NB4 (cell line): Measurements from ENCODE around the gene C5AR1.
A peak's percentile ranks its signal among the peaks of the same experiment; 100 is the strongest.

ENCODE experiments used
- CTCF ChIP-seq: IDR thresholded peaks from one replicate; pipeline ENCODE4 v1.5.1; 2012; ENCODE audit warnings: low read depth, low read length
- POLR2A ChIP-seq: IDR thresholded peaks from 2 replicates; pipeline ENCODE4 v1.6.1; 2011; ENCODE audit warnings: mild to moderate bottlenecking; ENCODE audit not compliant: insufficient read length; ENCODE audit errors: extremely low read depth

DNA sequence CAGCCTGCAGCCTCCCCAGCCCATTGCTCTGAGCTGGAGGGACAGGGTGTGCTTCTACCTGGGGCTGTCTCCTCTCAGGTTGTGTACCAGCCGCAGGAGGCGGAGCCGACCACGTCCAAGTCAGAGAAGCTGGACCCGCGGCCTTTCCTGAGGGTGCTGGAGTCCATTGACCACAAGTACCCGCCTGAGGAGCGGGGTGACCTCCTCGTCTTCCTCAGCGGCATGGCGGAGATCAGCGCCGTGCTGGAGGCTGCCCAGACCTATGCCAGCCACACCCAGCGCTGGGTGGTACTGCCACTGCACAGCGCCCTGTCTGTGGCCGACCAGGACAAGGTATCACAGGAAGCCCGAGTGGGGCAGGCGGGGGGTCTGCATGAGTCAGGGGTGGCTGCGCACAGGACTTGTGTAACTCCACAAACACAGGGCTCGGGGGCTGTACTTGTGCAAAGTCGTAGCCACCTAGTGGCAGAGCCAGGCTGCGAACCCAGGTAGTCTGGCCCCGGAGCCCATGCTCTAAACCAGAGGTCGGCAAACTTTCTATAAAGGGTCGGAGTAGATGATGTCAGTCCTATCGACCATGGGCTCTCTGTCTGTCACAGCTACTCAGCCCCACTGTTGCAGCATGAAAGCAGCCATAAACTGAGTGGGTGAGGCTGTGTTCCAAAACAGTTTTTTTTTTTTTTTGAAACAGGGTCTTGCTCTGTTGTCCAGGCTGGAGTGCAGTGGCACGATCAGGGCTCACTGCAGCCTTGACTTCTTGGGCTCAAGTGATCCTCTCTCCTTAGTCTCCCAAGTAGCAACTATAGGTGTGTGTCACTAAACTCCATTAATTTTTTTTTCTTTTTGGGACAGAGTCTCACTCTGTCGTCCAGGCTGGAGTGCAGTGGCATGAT is 48.4 kb downstream of the C5AR1 start:
- TF ChIP-seq POLR2A = no peak
- peak; percentile 77 for TF ChIP-seq CTCF
